Measurements from ENCODE around the gene POLR2J.
"Not testable (repeated sequence)": the region's sequence is repeated elsewhere in the genome, so short reads cannot be mapped to it uniquely, and the experiment has no call there.

The POLR2J gene

GRCh38 chr7:102467581-102468477 lies 10.9 kb downstream of the POLR2J start:
- in situ Hi-C loops (cut with MboI; ENCODE audit: low sequenced_read_pairs): loop anchor here (10.0 kb wide), 1 partner anchor 183 kb away; the partner anchor contains the start of gene SH2B2

- in situ Hi-C loops (cut with MboI; ENCODE audit: low sequenced_read_pairs): loop anchor here (10.0 kb wide), 1 partner anchor 181 kb away; the partner anchor contains the start of gene SH2B2
These were observed 12.6 kb downstream of the POLR2J start for GRCh38 chr7:102466097-102466496.

- in situ Hi-C loops (cut with MboI; ENCODE audit: low sequenced_read_pairs): loop anchor here (10.0 kb wide), 1 partner anchor 180 kb away; the partner anchor contains the start of gene SH2B2
These were observed 14.0 kb downstream of the POLR2J start, which contains the start of the genes ALKBH4 and LRWD1 for GRCh38 chr7:102464577-102465280. Gene ALKBH4, minus strand, starts transcription at chr7:102464863. Its CDS starts 27 bp downstream, at chr7:102464836. Gene LRWD1, plus strand, starts transcription at chr7:102464984. Its CDS starts 97 bp downstream, at chr7:102465081.

- in situ Hi-C loops (cut with MboI; ENCODE audit: low sequenced_read_pairs): loop anchor here (10.0 kb wide), 1 partner anchor 179 kb away; the partner anchor contains the start of gene SH2B2
These were observed 14.7 kb downstream of the POLR2J start for GRCh38 chr7:102463841-102464576.

GRCh38 chr7:102460467-102460866 lies 18.3 kb downstream of the POLR2J start:
- in situ Hi-C loops (cut with MboI; ENCODE audit: low sequenced_read_pairs): loop anchor here (10.0 kb wide), 1 partner anchor 176 kb away; the partner anchor contains the start of gene SH2B2

GRCh38 chr7:102459221-102459844 lies 19.4 kb downstream of the POLR2J start:
- in situ Hi-C loops (cut with MboI; ENCODE audit: low sequenced_read_pairs): no loop called here

- in situ Hi-C loops (cut with MboI; ENCODE audit: low sequenced_read_pairs): no loop called here
These were observed 21.3 kb downstream of the POLR2J start for GRCh38 chr7:102457352-102457924.

- in situ Hi-C loops (cut with MboI; ENCODE audit: low sequenced_read_pairs): no loop called here
These were observed 22.4 kb downstream of the POLR2J start for GRCh38 chr7:102456327-102456726.

- in situ Hi-C loops (cut with MboI; ENCODE audit: low sequenced_read_pairs): no loop called here
These were observed 23.1 kb downstream of the POLR2J start for GRCh38 chr7:102455596-102455995.

- in situ Hi-C loops (cut with MboI; ENCODE audit: low sequenced_read_pairs): not testable (repeated sequence)
These were observed 23.8 kb downstream of the POLR2J start for GRCh38 chr7:102454932-102455331.

GRCh38 chr7:102454468-102454867 lies 24.3 kb downstream of the POLR2J start:
- in situ Hi-C loops (cut with MboI; ENCODE audit: low sequenced_read_pairs): no loop called here

GRCh38 chr7:102453319-102453718 lies 25.4 kb downstream of the POLR2J start:
- in situ Hi-C loops (cut with MboI; ENCODE audit: low sequenced_read_pairs): no loop called here

- in situ Hi-C loops (cut with MboI; ENCODE audit: low sequenced_read_pairs): no loop called here
These were observed 26.3 kb downstream of the POLR2J start for GRCh38 chr7:102452451-102452850.

- in situ Hi-C loops (cut with MboI; ENCODE audit: low sequenced_read_pairs): no loop called here
These were observed 27.2 kb downstream of the POLR2J start for GRCh38 chr7:102451371-102452054.

- in situ Hi-C loops (cut with MboI; ENCODE audit: low sequenced_read_pairs): no loop called here
These were observed 28.5 kb downstream of the POLR2J start for GRCh38 chr7:102450242-102450641.

GRCh38 chr7:102449136-102449535 lies 29.6 kb downstream of the POLR2J start:
- in situ Hi-C loops (cut with MboI; ENCODE audit: low sequenced_read_pairs): no loop called here

- in situ Hi-C loops (cut with MboI; ENCODE audit: low sequenced_read_pairs): no loop called here
These were observed 31.4 kb downstream of the POLR2J start for GRCh38 chr7:102447311-102447710.

- in situ Hi-C loops (cut with MboI; ENCODE audit: low sequenced_read_pairs): no loop called here
These were observed 32.1 kb downstream of the POLR2J start for GRCh38 chr7:102446387-102447156.

- in situ Hi-C loops (cut with MboI; ENCODE audit: low sequenced_read_pairs): no loop called here
These were observed 33.0 kb downstream of the POLR2J start for GRCh38 chr7:102445674-102446071.
